Sigmoid colon (tissue), 4 donors: ENCODE data around the gene OR6B2.

ENCODE experiments used
- EP300 ChIP-seq, 4 donors: sonication (generic); formaldehyde crosslinking; IDR thresholded peaks; one replicate each; pipeline ENCODE4 v1.6.1; 2017; ENCODE audit warnings: antibody characterized with exemption in 4 of 4
- POLR2A ChIP-seq, 2 donors: fragments of 450-650 bp; IDR thresholded peaks; one replicate each; pipeline ENCODE4 v1.6.1; 2016; ENCODE audit warnings: antibody characterized with exemption in 2 of 2, mild to moderate bottlenecking in 2 of 2, moderate library complexity in 2 of 2
- TF ChIP-seq, protein P1 (sequence below), 4 experiments: fragments of 450-650 bp in 3 of 4; fragments of 200-600 bp in 1 of 4; IDR thresholded peaks; one replicate each; pipeline ENCODE4 v1.5.1; 2016 to 2019; ENCODE audit warnings: antibody characterized with exemption in 4 of 4, mild to moderate bottlenecking in 3 of 4, moderate library complexity in 2 of 4

DNA sequence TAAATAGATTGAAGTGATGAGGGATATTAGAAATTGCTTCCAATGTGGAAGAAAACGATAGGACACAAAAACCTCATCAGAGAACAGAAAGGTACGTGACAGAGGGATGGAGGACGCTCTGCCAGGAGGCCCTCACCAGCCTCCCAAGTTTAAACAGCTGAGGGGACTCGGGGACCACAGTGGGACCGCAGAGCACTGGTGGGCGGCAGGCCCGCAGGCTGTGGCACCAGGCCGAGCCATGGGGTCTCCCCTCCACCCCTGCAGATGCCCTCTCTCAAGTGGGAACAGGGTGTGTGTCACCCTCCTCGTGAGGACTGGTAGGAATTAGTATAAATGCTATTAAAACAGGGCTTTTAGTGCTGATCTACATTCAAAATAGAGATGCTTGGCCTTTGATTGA lies 15.9 kb downstream of the OR6B2 start:
- TF ChIP-seq EP300 (IDR thresholded peaks at IDR 0.05), result no peak
- TF ChIP-seq, protein P1, sequence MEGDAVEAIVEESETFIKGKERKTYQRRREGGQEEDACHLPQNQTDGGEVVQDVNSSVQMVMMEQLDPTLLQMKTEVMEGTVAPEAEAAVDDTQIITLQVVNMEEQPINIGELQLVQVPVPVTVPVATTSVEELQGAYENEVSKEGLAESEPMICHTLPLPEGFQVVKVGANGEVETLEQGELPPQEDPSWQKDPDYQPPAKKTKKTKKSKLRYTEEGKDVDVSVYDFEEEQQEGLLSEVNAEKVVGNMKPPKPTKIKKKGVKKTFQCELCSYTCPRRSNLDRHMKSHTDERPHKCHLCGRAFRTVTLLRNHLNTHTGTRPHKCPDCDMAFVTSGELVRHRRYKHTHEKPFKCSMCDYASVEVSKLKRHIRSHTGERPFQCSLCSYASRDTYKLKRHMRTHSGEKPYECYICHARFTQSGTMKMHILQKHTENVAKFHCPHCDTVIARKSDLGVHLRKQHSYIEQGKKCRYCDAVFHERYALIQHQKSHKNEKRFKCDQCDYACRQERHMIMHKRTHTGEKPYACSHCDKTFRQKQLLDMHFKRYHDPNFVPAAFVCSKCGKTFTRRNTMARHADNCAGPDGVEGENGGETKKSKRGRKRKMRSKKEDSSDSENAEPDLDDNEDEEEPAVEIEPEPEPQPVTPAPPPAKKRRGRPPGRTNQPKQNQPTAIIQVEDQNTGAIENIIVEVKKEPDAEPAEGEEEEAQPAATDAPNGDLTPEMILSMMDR (IDR thresholded peaks at IDR 0.05), result no peak
- no peak for TF ChIP-seq POLR2A (IDR thresholded peaks at IDR 0.05)
